H1 (cell line): Measurements from ENCODE around the gene SRSF12. TPM values are rescaled to one million over a fixed set of nuclear protein-coding genes. Genes with fewer than 3 reads are reported as not detected.

Source experiments
- CTCF ChIA-PET: fragments of 300-600 bp; sonication (Branson Sonifier 250); formaldehyde crosslinking; loops from one replicate; lab custom pipeline; 2021; ENCODE audit not compliant: partially characterized antibody; lab: Charles Lee
- POLR2A ChIA-PET: fragments of 300-600 bp; sonication (Branson Sonifier 250); formaldehyde crosslinking; loops from one replicate; lab custom pipeline; 2021; ENCODE audit warnings: inconsistent platforms; ENCODE audit not compliant: partially characterized antibody; lab: Charles Lee
- DNase-seq, 2 experiments: peaks; one replicate each; pipeline versions ENCODE4 v3.0.0 to v3.0.0-alpha.2; 2010 to 2022; ENCODE audit warnings: low spot score in 2 of 2, low read depth in 1 of 2, mixed read lengths in 1 of 2
- FAIRE-seq: peaks from 2 replicates; lab custom pipeline; 2011; peaks lifted over from hg19 to GRCh38; lab: Jason Lieb, UNC
- H2AFZ ChIP-seq: 2 replicates; pipeline ENCODE4 v1.8.1; 2012; ENCODE audit warnings: low read length, inconsistent platforms
- H2AK5ac ChIP-seq: 2 replicates; pipeline ENCODE4 v1.6.1; 2013; ENCODE audit warnings: low read depth, low read length
- H2BK120ac ChIP-seq: replicated peaks from 2 replicates; pipeline ENCODE3; 2013; ENCODE audit warnings: low read depth, low read length, inconsistent platforms
- H2BK12ac ChIP-seq: 2 replicates; pipeline ENCODE4 v1.6.1; 2013; ENCODE audit warnings: low read depth, low read length
- H2BK15ac ChIP-seq: 2 replicates; pipeline ENCODE4 v1.6.1; 2013; ENCODE audit warnings: low read length
- H2BK20ac ChIP-seq: 2 replicates; pipeline ENCODE4 v1.6.1; 2013; ENCODE audit warnings: low read length
- H2BK5ac ChIP-seq: 2 replicates; pipeline ENCODE4 v1.6.1; 2013; ENCODE audit warnings: low read depth, low read length
- H3K14ac ChIP-seq: 2 replicates; pipeline ENCODE4 v1.6.1; 2013; ENCODE audit warnings: inconsistent platforms; ENCODE audit not compliant: insufficient read length
- H3K18ac ChIP-seq: 2 replicates; pipeline ENCODE4 v1.6.1; 2013; ENCODE audit warnings: low read length; ENCODE audit errors: extremely low read depth
- H3K23ac ChIP-seq: 2 replicates; pipeline ENCODE4 v1.6.1; 2013; ENCODE audit warnings: inconsistent platforms; ENCODE audit not compliant: insufficient read length
- H3K23me2 ChIP-seq: 2 replicates; pipeline ENCODE4 v1.6.1; 2013; ENCODE audit warnings: low read depth, low read length
- H3K27ac ChIP-seq: 2 replicates; pipeline ENCODE4 v1.6.1; 2011; ENCODE audit warnings: low read depth, low read length, inconsistent platforms
- H3K27me3 ChIP-seq, 4 experiments: replicated peaks in 1 of 4; 1 replicate in 1 of 4; 2 replicates in 3 of 4; pipeline versions ENCODE4 v1.6.1 to v1.8.1; 2011 to 2013; ENCODE audit warnings: low read length in 3 of 4, mild to moderate bottlenecking in 3 of 4, inconsistent platforms in 2 of 4, mixed read lengths in 2 of 4, moderate library complexity in 1 of 4; ENCODE audit not compliant: control insufficient read depth in 3 of 4, insufficient read depth in 3 of 4; ENCODE audit errors: extremely low read depth in 1 of 4
- H3K36me3 ChIP-seq, 4 experiments: 2 replicates each; pipeline versions ENCODE4 v1.6.1 to v1.8.1; 2011 to 2013; ENCODE audit warnings: mild to moderate bottlenecking in 4 of 4, low read length in 3 of 4, moderate library complexity in 2 of 4, control low read depth in 1 of 4, inconsistent platforms in 1 of 4; ENCODE audit not compliant: insufficient read depth in 4 of 4, control insufficient read depth in 2 of 4
- H3K4ac ChIP-seq: replicated peaks from 2 replicates; pipeline ENCODE3; 2013; ENCODE audit warnings: low read length, low read depth, mixed read lengths, inconsistent platforms; ENCODE audit not compliant: insufficient read length
- H3K4me1 ChIP-seq, 4 experiments: replicated peaks in 1 of 4; 1 replicate in 1 of 4; 2 replicates in 3 of 4; pipeline versions ENCODE4 v1.6.1 to v1.8.1; 2011 to 2013; ENCODE audit warnings: low read length in 3 of 4, inconsistent platforms in 2 of 4, mixed read lengths in 1 of 4; ENCODE audit not compliant: insufficient read depth in 4 of 4, control insufficient read depth in 3 of 4
- H3K4me2 ChIP-seq, 2 experiments: 2 replicates each; pipeline versions ENCODE4 v1.6.1 to v1.8.1; 2011 to 2013; ENCODE audit warnings: low read depth in 2 of 2, low read length in 2 of 2, control low read depth in 1 of 2, inconsistent platforms in 1 of 2, mild to moderate bottlenecking in 1 of 2; ENCODE audit not compliant: insufficient read depth in 1 of 2
- H3K4me3 ChIP-seq, 4 experiments: fragments of 200-600, 300-600 bp in 1 of 4; sonication (generic), shearing (Covaris generic), sonication (Bioruptor Twin) in 1 of 4; 2 replicates each; pipeline versions ENCODE4 v1.5.1 to v1.8.1; 2011 to 2016; ENCODE audit warnings: low read length in 4 of 4, low read depth in 3 of 4, control low read depth in 2 of 4, inconsistent platforms in 2 of 4, mild to moderate bottlenecking in 2 of 4, mixed read lengths in 1 of 4, moderate library complexity in 1 of 4; ENCODE audit not compliant: insufficient read depth in 2 of 4; ENCODE audit errors: extremely low read depth in 1 of 4
- H3K56ac ChIP-seq: replicated peaks from 2 replicates; pipeline ENCODE3; 2013; ENCODE audit warnings: low read depth, mild to moderate bottlenecking, mixed read lengths, low read length, inconsistent platforms; ENCODE audit not compliant: insufficient read length
- H3K79me1 ChIP-seq: 2 replicates; pipeline ENCODE4 v1.6.1; 2013; ENCODE audit warnings: low read depth, low read length, control low read depth
- H3K79me2 ChIP-seq, 2 experiments: 2 replicates each; pipeline versions ENCODE4 v1.6.1 to v1.8.1; 2012 to 2013; ENCODE audit warnings: low read length in 2 of 2, mild to moderate bottlenecking in 2 of 2, inconsistent platforms in 1 of 2; ENCODE audit not compliant: insufficient read depth in 2 of 2, control insufficient read depth in 1 of 2
- H3K9ac ChIP-seq, 4 experiments: replicated peaks in 1 of 4; 1 replicate in 1 of 4; 2 replicates in 3 of 4; pipeline versions ENCODE4 v1.6.1 to v1.8.1; 2011 to 2013; ENCODE audit warnings: low read depth in 3 of 4, low read length in 3 of 4, control low read depth in 2 of 4, mild to moderate bottlenecking in 2 of 4, moderate library complexity in 2 of 4, inconsistent platforms in 1 of 4; ENCODE audit errors: extremely low read depth in 1 of 4
- H3K9me3 ChIP-seq, 2 experiments: 2 replicates each; pipeline versions ENCODE4 v1.6.1 to v1.8.1; 2012 to 2013; ENCODE audit warnings: mild to moderate bottlenecking in 2 of 2, moderate library complexity in 2 of 2, control low read depth in 1 of 2, inconsistent platforms in 1 of 2, low read depth in 1 of 2, low read length in 1 of 2, mixed read lengths in 1 of 2; ENCODE audit not compliant: insufficient read depth in 2 of 2
- H4K20me1 ChIP-seq, 2 experiments: replicated peaks in 1 of 2; 2 replicates each; pipeline versions ENCODE3 to v1.8.1; 2011 to 2013; ENCODE audit warnings: inconsistent platforms in 2 of 2, low read length in 2 of 2, mild to moderate bottlenecking in 1 of 2; ENCODE audit not compliant: insufficient read depth in 2 of 2, control insufficient read depth in 1 of 2
- H4K5ac ChIP-seq: 2 replicates; pipeline ENCODE4 v1.6.1; 2013; ENCODE audit warnings: low read length, low read depth, mixed read lengths, inconsistent platforms; ENCODE audit not compliant: insufficient read length
- H4K8ac ChIP-seq: 2 replicates; pipeline ENCODE4 v1.8.0; 2013; ENCODE audit warnings: mild to moderate bottlenecking, moderate library complexity, low read length, inconsistent platforms; ENCODE audit not compliant: insufficient read depth; ENCODE audit errors: extremely low read depth
- H4K91ac ChIP-seq: replicated peaks from 2 replicates; pipeline ENCODE3; 2013; ENCODE audit warnings: low read length, mixed read lengths, inconsistent platforms; ENCODE audit not compliant: insufficient read length
- ASH2L ChIP-seq: fragments of 200-600, 300-600 bp; sonication (generic); IDR thresholded peaks from one replicate; pipeline ENCODE4 v1.7.1; 2017; ENCODE audit warnings: low read length
- EGR1 ChIP-seq: IDR thresholded peaks from 2 replicates; pipeline ENCODE4 v1.6.1; 2011; ENCODE audit warnings: low read depth, low read length, borderline replicate concordance
- GTF2F1 ChIP-seq: IDR thresholded peaks from 2 replicates; pipeline ENCODE4 v1.6.1; 2012; ENCODE audit warnings: low read depth, low read length, improper control_type of control experiment, borderline replicate concordance
- NRF1 ChIP-seq: IDR thresholded peaks from 2 replicates; pipeline ENCODE4 v1.6.1; 2011; ENCODE audit warnings: mild to moderate bottlenecking, low read depth, low read length, improper control_type of control experiment
- WGBS, 2 experiments: shearing (Covaris generic) in 1 of 2; methylation state at CpG; one replicate each; pipeline versions ENCODE4 v1.1.6 to v1.1.7; 2013 to 2015; ENCODE audit warnings: low lambda C conversion rate in 2 of 2, mixed read lengths in 2 of 2, inconsistent platforms in 1 of 2, low coverage in 1 of 2, missing lambda C conversion rate in 1 of 2; ENCODE audit not compliant: insufficient replicate concordance in 2 of 2, insufficient coverage in 1 of 2, insufficient read length in 1 of 2; ENCODE audit errors: extremely low coverage in 1 of 2, missing lambda C conversion rate in 1 of 2; 5-methylcytosine and 5-hydroxymethylcytosine counted together
- polyA plus RNA-seq, 7 experiments: library from polyadenylated mRNA; depleted of rRNA in 3 of 7; stranded (reverse) in 5 of 7; unstranded in 2 of 7; fragments of >200 nt in 5 of 7; fragments of 200-250 nt in 2 of 7; gene quantifications; 1 replicate in 5 of 7; 2 replicates in 1 of 7; 4 replicates in 1 of 7; pipeline versions ENCODE4 v1.2.1 to v1.2.3, GENCODE V29; 2011 to 2013; ENCODE audit warnings: missing spikeins in 2 of 7, mixed read lengths in 2 of 7
- total RNA-seq: library from RNA; stranded (reverse); fragmentation: NEBNext Ultra II Directional; extraction: Animal tissue kit (Norgen Biotek cat#: 25700); gene quantifications from 2 replicates; pipeline ENCODE4 v1.2.1, GENCODE V29; 2021
- TF ChIP-seq, protein P1 (sequence below): IDR thresholded peaks from 2 replicates; pipeline ENCODE4 v1.6.1; 2011; ENCODE audit warnings: low read depth, mild to moderate bottlenecking, low read length; ENCODE audit not compliant: insufficient read depth

The SRSF12 gene
- total and polyA plus RNA-seq, 2 of the 8 experiments (the other 6 are each of a cell fraction or from before 2014, with no cell fraction given) = 2.6 to 4.2 TPM

DNA sequence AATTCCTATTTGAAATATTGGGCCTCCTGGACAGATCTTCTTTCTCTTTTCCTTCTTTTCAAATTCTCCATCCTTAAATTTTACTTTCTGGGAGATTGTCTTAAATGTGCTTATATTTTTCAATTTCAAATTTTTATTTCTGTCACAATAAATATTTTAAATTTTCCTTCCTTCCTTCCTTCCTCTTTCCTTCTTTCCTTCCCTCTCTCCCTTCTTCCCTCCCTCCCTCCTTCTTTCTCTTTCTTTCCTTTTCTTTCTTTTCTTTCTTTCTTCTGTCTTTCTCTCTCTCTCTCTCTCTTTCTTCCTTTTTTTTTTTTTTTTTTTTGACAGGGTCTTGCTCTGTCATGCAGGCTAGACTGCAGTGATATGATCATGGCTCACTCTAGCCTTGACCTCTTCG lies 54.0 kb downstream of the SRSF12 start:
- no peak for FAIRE-seq
- H2BK15ac ChIP-seq = no peak overlapping the region
- no peak overlapping the region for H2BK120ac ChIP-seq
- H3K23me2 ChIP-seq = no peaks in the 10 kb centered on the region
- peaks cover 0 to 2% of the 10 kb centered on the region in 2 experiments; a peak in 1 of 4 replicates for H3K9me3 ChIP-seq
- no peak overlapping the region for H3K14ac ChIP-seq
- no peak overlapping the region for H3K9ac ChIP-seq
- POLR2A ChIA-PET = no interaction called here
- no peak overlapping the region for H4K8ac ChIP-seq
- H3K4me2 ChIP-seq = no peak overlapping the region
- H3K27me3 ChIP-seq = no peaks in the 10 kb centered on the region
- H3K4me1 ChIP-seq = no peaks in the 10 kb centered on the region
- WGBS, 2 experiments = 100% methylated on average over 1 of the region's 1 CpG; no CpG with 5 or more reads in 1 of the 2 experiments
- H3K18ac ChIP-seq = no peak overlapping the region
- H4K5ac ChIP-seq = no peak overlapping the region
- H2BK5ac ChIP-seq = no peak overlapping the region
- H3K79me1 ChIP-seq = no peaks in the 10 kb centered on the region
- H3K4me3 ChIP-seq = no peak overlapping the region
- H3K23ac ChIP-seq = no peak overlapping the region
- H4K20me1 ChIP-seq = no peaks in the 10 kb centered on the region
- no peak overlapping the region for H2BK20ac ChIP-seq
- TF ChIP-seq NRF1 (no peak), EGR1 (no peak), GTF2F1 (no peak), ASH2L (no peak)
- TF ChIP-seq, protein P1, sequence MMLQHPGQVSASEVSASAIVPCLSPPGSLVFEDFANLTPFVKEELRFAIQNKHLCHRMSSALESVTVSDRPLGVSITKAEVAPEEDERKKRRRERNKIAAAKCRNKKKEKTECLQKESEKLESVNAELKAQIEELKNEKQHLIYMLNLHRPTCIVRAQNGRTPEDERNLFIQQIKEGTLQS = no peak
- TF ChIP-seq, all 59 proteins: peak for 0
- Histone ChIP-seq H2AFZ (no peak overlapping the region), H3K4ac (no peak overlapping the region), H2BK12ac (no peak overlapping the region), H3K79me2 (no peaks in the 10 kb centered on the region), H4K91ac (no peak overlapping the region), H2AK5ac (no peak overlapping the region), H3K27ac (no peak overlapping the region), H3K56ac (no peak overlapping the region), H3K36me3 (no peaks in the 10 kb centered on the region)
- no peak for DNase-seq
- CTCF ChIA-PET = interaction anchor here (0.5 to 0.6 kb wide), 2 partner anchors 32 to 71 kb away, joined by 4 to 5 read pairs; no protein-coding TSS in a partner anchor
